ENCODE data around the gene TUBGCP2.
"Not testable (repeated sequence)": the region's sequence is repeated elsewhere in the genome, so short reads cannot be mapped to it uniquely, and the experiment has no call there.

The TUBGCP2 gene

DNA sequence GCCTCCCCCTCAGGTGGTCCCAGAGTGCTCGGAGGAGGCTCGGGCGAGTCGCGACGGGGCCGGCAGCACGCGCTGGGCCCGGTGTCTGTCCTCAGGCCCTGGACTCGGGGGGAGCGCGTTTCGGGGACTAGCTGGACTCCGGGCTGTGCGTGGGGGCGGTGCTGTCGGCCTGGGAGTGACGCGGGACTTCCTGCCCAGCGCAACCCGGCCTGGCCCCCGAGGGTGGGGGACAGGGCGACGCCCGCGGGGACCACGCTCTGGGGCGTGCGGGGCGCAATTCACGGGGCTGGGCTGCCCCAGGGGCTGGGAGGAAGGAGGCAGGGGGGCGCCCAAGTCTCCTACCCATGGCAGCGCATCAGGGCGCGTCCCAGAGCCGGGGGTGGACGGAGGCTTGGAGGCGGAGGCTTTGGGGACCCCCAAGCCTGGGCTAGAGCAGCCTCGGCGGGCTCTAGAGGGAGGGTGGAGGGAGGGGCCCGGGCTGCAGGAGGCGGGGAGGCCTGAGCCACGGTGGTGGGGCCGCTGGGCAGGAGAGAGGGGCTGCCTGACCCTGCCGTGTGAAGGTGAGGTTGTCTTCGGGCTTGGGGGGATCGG lies 73.3 kb downstream of the TUBGCP2 start:
- no peaks in the 10 kb centered on the region for H3K9me3 ChIP-seq (ENCODE audit: severe bottlenecking)
- peaks cover 76% of the 10 kb centered on the region for H3K27me3 ChIP-seq (ENCODE audit: insufficient read depth, poor library complexity, severe bottlenecking)
- H3K4me1 ChIP-seq (ENCODE audit: insufficient read depth, poor library complexity, severe bottlenecking) = no peaks in the 10 kb centered on the region
- H3K27ac ChIP-seq (ENCODE audit: poor library complexity, severe bottlenecking) = no peak overlapping the region
- no peaks in the 10 kb centered on the region for H3K36me3 ChIP-seq (ENCODE audit: low read depth)
- ATAC-seq (ENCODE audit: low read depth) (no peak), DNase-seq (ENCODE audit: low spot score) (no peak)
- H3K4me3 ChIP-seq (ENCODE audit: severe bottlenecking) = no peak overlapping the region
- no peak for TF ChIP-seq CTCF (IDR thresholded peaks at IDR 0.05; ENCODE audit: poor library complexity, severe bottlenecking)

DNA sequence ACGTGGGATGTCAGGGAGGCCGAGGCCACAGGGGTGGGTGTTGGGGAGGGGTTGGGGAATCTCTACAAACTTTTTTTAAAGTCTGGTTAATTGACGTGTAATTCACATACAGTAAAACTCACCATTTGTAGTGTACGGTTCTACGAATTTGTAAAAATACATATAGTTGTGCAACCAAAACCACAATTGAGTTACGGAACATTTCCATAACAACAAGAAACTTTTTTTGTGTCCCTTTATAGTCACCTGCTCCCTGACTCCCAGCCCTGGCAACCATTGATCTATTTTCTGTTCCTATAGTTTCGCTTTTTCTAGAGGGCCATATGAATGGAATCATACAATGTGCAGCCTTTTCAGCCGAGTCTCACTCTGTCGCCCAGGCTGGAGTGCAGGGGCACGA lies 73.9 kb downstream of the TUBGCP2 start:
- not testable (repeated sequence) for H3K4me1 ChIP-seq (ENCODE audit: insufficient read depth, poor library complexity, severe bottlenecking); H3K36me3 ChIP-seq (ENCODE audit: low read depth); H3K27ac ChIP-seq (ENCODE audit: poor library complexity, severe bottlenecking); H3K9me3 ChIP-seq (ENCODE audit: severe bottlenecking); DNase-seq (ENCODE audit: low spot score); H3K4me3 ChIP-seq (ENCODE audit: severe bottlenecking); ATAC-seq (ENCODE audit: low read depth)
- H3K27me3 ChIP-seq (ENCODE audit: insufficient read depth, poor library complexity, severe bottlenecking) = peaks cover 76% of the 10 kb centered on the region

- ATAC-seq (ENCODE audit: low read depth) (no peak), DNase-seq (ENCODE audit: low spot score) (no peak)
- TF ChIP-seq CTCF (IDR thresholded peaks at IDR 0.05; ENCODE audit: poor library complexity, severe bottlenecking) = no peak
- Histone ChIP-seq H3K27me3 (ENCODE audit: insufficient read depth, poor library complexity, severe bottlenecking) (peaks cover 72% of the 10 kb centered on the region), H3K4me3 (ENCODE audit: severe bottlenecking) (no peak overlapping the region), H3K27ac (ENCODE audit: poor library complexity, severe bottlenecking) (no peak overlapping the region), H3K36me3 (ENCODE audit: low read depth) (no peaks in the 10 kb centered on the region), H3K4me1 (ENCODE audit: insufficient read depth, poor library complexity, severe bottlenecking) (no peaks in the 10 kb centered on the region), H3K9me3 (ENCODE audit: severe bottlenecking) (no peaks in the 10 kb centered on the region)
Observed at GRCh38 chr10:133231946-133232574, 76.6 kb downstream of the TUBGCP2 start.

DNA sequence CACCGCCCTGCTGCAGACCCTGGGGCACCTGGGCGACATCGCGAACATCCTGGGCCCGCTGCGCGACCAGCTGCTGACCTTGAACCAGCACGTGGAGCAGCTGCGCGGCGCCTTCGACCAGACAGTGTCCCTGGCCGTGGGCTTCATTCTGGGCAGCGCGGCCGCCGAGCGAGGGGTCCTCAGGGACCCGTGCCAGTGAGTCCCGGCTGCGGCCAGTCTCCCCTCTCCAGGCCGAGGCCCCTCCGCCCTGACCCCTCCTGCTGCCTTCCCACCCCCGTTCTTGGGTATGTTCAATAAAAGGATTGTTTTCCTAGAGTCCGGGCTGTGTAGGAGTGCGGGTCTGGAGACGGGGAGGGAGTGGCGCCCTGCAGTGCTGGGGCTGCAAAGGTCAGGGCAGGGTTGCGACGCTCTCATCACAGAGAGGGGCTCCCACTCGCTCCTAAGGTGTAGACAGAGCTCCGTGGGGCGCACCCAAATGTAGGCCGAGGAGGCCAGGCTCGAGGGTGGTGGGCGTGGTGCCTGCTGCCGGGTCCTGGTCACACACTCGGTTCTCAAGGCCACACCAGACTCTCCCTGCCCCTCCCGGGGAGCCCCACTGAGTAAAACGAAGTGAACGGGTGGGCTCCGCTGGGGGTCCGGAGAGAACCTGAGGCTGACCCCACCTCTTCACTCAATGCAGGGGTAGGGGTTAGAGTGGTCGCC lies 77.3 kb downstream of the TUBGCP2 start:
- no peaks in the 10 kb centered on the region for H3K4me1 ChIP-seq (ENCODE audit: insufficient read depth, poor library complexity, severe bottlenecking)
- H3K4me3 ChIP-seq (ENCODE audit: severe bottlenecking) = no peak overlapping the region
- no peak overlapping the region for H3K27ac ChIP-seq (ENCODE audit: poor library complexity, severe bottlenecking)
- TF ChIP-seq CTCF (IDR thresholded peaks at IDR 0.05; ENCODE audit: poor library complexity, severe bottlenecking) = no peak
- no peak for ATAC-seq (ENCODE audit: low read depth)
- no peaks in the 10 kb centered on the region for H3K9me3 ChIP-seq (ENCODE audit: severe bottlenecking)
- no peak for DNase-seq (ENCODE audit: low spot score)
- peaks cover 71% of the 10 kb centered on the region for H3K27me3 ChIP-seq (ENCODE audit: insufficient read depth, poor library complexity, severe bottlenecking)
- no peaks in the 10 kb centered on the region for H3K36me3 ChIP-seq (ENCODE audit: low read depth)

DNA sequence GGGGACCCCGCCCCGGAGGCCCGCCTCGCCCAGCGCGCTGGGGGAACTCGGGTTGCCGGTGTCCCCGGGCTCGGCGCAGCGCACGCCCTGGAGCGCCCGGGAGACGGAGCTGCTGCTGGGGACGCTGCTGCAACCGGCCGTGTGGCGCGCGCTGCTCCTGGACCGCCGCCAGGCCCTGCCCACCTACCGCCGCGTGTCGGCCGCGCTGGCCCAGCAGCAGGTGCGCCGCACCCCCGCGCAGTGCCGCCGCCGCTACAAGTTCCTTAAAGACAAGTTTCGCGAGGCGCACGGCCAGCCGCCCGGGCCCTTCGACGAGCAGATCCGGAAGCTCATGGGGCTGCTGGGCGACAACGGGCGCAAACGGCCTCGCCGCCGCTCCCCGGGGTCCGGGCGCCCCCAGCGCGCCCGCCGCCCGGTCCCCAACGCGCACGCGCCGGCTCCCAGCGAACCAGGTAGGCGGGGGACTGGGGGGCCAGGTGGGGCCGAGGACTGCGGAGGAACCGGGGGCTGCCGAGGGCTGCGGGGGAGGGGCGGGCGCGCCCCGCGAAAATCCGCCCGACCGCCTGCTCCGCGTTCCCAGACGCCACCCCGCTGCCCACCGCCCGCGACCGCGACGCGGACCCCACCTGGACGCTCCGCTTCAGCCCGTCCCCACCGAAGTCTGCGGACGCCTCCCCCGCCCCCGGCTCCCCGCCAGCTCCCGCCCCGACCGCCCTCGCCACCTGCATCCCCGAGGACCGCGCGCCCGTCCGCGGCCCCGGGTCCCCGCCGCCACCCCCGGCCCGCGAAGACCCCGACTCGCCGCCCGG lies 78.1 kb downstream of the TUBGCP2 start:
- no peak overlapping the region for H3K27ac ChIP-seq (ENCODE audit: poor library complexity, severe bottlenecking)
- no peak for DNase-seq (ENCODE audit: low spot score)
- H3K4me3 ChIP-seq (ENCODE audit: severe bottlenecking) = no peak overlapping the region
- ATAC-seq (ENCODE audit: low read depth) = no peak
- H3K36me3 ChIP-seq (ENCODE audit: low read depth) = no peaks in the 10 kb centered on the region
- TF ChIP-seq CTCF (IDR thresholded peaks at IDR 0.05; ENCODE audit: poor library complexity, severe bottlenecking) = no peak
- H3K27me3 ChIP-seq (ENCODE audit: insufficient read depth, poor library complexity, severe bottlenecking) = peaks cover 63% of the 10 kb centered on the region
- no peaks in the 10 kb centered on the region for H3K4me1 ChIP-seq (ENCODE audit: insufficient read depth, poor library complexity, severe bottlenecking)
- no peaks in the 10 kb centered on the region for H3K9me3 ChIP-seq (ENCODE audit: severe bottlenecking)
